Large intestine (tissue), 3 donors: ENCODE results near the gene CHST7. TPM values are rescaled to one million over a fixed set of nuclear protein-coding genes. Genes with fewer than 3 reads are reported as not detected.

Experiments
- DNase-seq, 2 donors: peaks; one replicate each; pipeline versions ENCODE4 v3.0.0 to v3.0.0-alpha.2; 2013
- H3K27ac ChIP-seq: one replicate; pipeline ENCODE4 v1.5.1; 2013; ENCODE audit warnings: low read length
- H3K27me3 ChIP-seq: 2 replicates; pipeline ENCODE4 v1.6.1; 2013; ENCODE audit warnings: low read length; ENCODE audit not compliant: control insufficient read depth, insufficient read depth
- H3K36me3 ChIP-seq: 2 replicates; pipeline ENCODE4 v1.6.1; 2013; ENCODE audit warnings: low read length; ENCODE audit not compliant: control insufficient read depth, insufficient read depth
- H3K4me1 ChIP-seq: one replicate; pipeline ENCODE4 v1.6.1; 2013; ENCODE audit warnings: low read length; ENCODE audit not compliant: control insufficient read depth, insufficient read depth
- H3K4me3 ChIP-seq: one replicate; pipeline ENCODE4 v1.5.1; 2013; ENCODE audit warnings: low read length
- H3K9me3 ChIP-seq: one replicate; pipeline ENCODE4 v1.6.1; 2013; ENCODE audit warnings: mild to moderate bottlenecking, low read depth, low read length, moderate library complexity; ENCODE audit not compliant: control insufficient read depth
- WGBS: methylation state at CpG from one replicate; pipeline ENCODE4 v1.1.5; 2013; ENCODE audit warnings: low lambda C conversion rate; ENCODE audit not compliant: insufficient coverage; 5-methylcytosine and 5-hydroxymethylcytosine counted together
- polyA plus RNA-seq: library from polyadenylated mRNA; unstranded; fragments of 120-200 nt; gene quantifications from one replicate; pipeline ENCODE4 v1.2.1, GENCODE V29; 2013

Gene CHST7
- polyA plus RNA-seq, 1 donor = 1.1 TPM

- no CpG with 5 or more reads among the region's 4 CpGs for WGBS
- Histone ChIP-seq H3K4me1 (no peaks in the 10 kb centered on the region), H3K4me3 (no peak overlapping the region)
These were observed 72.0 kb downstream of the CHST7 start for GRCh38 chrX:46645614-46646013.

GRCh38 chrX:46647251-46647650, 73.7 kb downstream of the CHST7 start:
- Histone ChIP-seq H3K36me3 (no peaks in the 10 kb centered on the region), H3K9me3 (no peaks in the 10 kb centered on the region), H3K27ac (no peak overlapping the region), H3K4me1 (no peaks in the 10 kb centered on the region), H3K27me3 (no peaks in the 10 kb centered on the region), H3K4me3 (no peak overlapping the region)
- no peak for DNase-seq
- WGBS = no CpG with 5 or more reads among the region's 5 CpGs

More at GRCh38 chrX:46645614-46646013, 72.0 kb downstream of the CHST7 start:
- no peak for DNase-seq
- Histone ChIP-seq H3K27ac (no peak overlapping the region), H3K9me3 (no peaks in the 10 kb centered on the region), H3K27me3 (no peaks in the 10 kb centered on the region), H3K36me3 (no peaks in the 10 kb centered on the region)

Other genes starting within 250 kb of the CHST7 start
- 3.9 TPM for gene ZNF674, start 28.3 kb upstream of the CHST7 start, polyA plus RNA-seq
- 4.3 TPM for gene SLC9A7, start 185.4 kb downstream of the CHST7 start, polyA plus RNA-seq